ENCODE data around the gene FBN1.

Gene FBN1

DNA sequence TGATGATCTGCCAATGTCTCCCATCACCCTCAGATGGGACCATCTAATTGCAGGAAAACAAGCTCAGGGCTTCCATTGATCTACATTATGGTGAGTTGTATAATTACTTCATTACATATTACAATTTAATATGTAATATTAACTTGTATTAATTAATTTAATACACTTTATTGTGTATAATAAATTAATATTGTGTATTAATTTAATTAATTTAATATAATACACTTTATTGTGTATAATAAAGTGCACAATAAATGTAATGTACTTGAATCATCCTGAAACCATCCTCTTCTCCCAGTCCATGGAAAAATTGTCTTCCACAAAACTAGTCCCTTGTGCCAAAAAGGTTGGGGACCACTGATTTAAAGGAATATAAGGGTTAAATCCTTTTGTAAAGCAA, 123.4 kb downstream of the FBN1 start:
- DNase-seq (ENCODE audit: low read depth in 2 of 2, low spot score in 1 of 2), result no peak

DNA sequence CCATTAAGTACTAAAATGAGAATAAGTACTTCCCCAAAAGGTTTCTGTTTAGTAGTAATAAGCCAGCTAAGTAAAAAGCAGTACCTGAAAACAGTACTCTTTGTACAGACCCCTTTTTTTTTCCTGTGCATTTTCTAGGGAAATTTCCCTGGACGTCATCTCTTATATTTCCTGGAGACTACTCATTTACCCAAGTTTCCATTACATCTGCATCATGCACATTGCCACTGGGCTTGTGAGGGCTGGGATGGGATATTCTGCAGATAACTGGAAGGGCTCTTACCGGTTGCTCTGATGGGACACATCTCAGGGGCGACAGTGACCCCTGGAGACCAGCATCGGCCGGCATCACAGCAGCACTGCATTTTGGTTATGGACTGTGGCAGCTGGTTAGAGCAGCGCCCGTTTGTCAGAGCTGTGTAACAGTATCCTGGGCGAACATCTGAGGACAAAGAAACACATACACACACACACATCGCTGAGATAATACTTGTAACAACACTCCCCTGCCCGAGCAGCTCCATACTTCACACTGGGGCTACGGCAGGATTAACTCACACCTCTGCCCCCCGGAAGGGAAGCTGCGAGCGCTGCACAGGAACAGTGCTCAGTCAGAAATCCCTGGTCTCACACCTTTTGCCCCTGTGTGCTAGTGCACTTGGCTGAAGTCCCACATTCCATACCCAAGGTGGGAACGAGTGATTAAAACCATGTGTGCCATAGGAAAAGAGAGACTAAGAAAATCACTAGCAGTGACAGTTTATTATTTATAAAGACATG, 124.9 kb downstream of the FBN1 start:
- DNase-seq (ENCODE audit: low read depth in 2 of 2, low spot score in 1 of 2), result no peak

DNA sequence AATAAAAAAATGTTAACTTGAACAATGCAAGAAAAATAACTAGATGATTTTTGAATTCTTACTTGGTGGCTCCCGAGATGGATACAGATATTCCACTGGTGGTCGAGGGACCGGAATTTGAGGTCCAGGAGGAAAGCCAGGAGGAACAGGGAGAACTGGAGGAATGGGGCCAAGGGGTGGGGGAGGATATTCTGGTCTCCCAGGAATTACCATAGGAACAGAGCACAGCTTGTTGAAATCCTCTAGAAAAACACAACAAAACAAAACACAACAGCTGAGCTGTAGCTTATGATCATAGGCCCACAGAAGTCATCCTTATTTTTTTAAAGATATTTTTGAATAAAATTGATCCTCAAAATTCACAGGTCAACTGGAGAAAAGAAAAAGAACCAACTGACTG, 129.4 kb downstream of the FBN1 start:
- no peak for DNase-seq (ENCODE audit: low read depth in 2 of 2, low spot score in 1 of 2)

DNA sequence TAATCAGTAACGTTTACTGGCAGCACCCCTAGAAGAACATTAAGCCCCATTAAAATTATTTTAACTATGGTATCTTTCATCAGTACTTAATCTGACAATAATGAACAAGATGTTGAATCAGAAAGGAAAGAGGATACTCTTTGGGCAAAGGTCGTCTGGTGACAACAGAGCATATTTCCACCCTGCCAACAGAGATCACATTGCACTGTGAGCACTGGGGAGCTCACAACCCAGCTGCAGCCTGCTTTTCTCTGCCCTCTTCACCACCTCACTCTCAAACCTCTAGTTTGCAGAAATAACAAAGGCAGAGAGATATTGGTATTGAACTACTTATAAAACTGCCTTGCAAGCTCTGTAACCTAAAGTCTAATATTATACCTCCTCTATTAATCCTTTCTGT, 130.0 kb downstream of the FBN1 start:
- no peak for DNase-seq (ENCODE audit: low read depth in 2 of 2, low spot score in 1 of 2)

DNA sequence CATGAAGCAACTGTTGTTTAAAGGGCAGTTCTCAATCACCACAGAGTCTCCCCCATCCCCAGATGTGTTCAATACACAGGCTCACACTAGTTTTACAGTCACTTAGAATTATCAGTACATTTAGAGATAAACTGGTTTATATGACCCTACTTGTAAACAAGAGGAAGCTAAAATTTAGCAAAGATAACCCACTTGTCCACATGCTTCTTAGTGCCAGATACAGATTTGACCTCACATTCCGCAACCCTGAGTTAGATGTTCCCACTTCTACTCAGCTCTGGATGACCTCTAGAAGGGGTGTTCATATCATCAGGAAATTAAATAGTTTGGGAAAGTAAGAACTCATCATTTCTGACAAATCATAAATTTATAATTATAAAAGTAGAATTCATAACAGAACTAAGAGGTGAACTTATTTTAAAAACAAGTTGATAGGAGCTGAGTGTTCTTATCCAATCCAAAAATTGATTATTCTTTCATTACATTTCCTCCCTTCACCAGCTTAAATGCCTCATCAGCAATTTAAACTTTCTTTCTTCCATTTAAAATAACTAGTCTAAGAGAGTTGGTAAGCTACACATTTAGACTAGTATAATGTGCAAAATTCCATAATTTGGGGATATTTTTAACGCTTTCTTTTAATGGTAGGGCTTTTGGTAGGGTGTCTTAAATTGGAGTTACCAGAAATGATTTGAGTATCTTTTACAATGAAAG, 131.2 kb downstream of the FBN1 start:
- no peak for DNase-seq (ENCODE audit: low read depth in 2 of 2, low spot score in 1 of 2)

DNA sequence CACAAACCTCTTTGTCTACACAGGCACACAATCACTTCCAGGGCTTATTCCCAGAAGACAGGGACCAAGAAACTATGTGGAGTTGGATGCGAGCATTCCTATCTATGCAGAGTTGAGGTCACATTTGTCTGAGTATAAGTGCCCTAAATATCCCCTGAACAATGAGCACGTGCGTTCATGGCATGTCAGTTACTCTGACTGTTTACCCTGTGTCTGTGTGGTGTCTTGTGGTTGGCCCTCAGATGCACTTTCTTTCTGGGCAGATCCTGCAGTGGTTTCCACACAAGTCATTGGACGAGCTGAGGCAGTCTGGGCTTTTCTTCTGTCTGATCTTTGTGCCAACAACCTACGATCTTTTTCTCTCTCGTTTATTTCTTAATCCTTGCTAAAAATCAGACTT, 134.5 kb downstream of the FBN1 start:
- no peak for DNase-seq (ENCODE audit: low read depth in 2 of 2, low spot score in 1 of 2)

DNA sequence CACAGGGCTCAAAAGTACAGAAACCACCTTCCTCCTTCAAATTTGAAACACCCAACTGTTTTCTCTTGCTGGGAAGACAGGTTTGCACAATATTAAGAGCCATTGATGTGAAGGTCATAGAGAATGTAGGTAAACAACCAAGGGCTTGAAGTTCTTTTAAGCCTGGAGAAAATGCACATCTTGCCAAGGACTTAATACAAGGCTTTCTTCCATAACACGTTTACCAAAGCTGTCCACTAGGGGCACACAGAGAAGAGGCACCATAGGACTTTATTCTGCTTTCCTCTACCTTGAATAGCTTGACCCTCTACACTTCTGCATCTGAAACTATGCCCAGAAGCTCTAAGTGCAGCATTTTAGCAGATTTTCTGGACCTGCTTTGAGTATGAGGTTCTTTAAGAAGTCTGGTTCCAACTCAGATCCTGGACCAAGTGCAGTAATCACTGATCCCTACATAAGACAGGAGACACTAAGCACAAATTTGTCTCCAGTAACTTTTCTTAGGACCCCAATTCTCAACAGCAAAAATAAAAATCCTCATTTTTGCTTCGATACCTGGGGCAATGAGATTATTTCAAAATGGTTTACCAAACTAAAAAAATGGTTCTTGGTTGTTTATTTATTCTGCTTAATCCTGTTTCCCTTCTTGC, 138.0 kb downstream of the FBN1 start:
- no peak for DNase-seq (ENCODE audit: low read depth in 2 of 2, low spot score in 1 of 2)

DNA sequence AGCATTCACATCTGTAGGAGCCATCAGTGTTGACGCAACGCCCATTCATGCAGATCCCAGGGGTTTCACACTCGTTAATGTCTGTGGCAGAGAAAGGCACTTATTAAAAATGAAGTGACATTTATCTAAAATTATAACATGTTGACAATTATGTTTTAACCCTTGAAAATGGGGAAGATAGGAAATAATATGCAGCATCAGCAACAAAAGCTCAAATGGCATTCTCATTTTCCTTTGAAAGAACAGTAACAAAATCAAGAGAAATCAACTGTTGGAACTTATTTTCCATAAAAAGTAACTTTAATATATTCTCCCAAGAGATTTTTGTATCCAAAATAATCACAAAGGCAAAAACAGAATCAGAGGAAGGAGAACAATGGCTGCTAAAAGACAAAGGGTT, 140.4 kb downstream of the FBN1 start:
- no peak for DNase-seq (ENCODE audit: low read depth in 2 of 2, low spot score in 1 of 2)

DNA sequence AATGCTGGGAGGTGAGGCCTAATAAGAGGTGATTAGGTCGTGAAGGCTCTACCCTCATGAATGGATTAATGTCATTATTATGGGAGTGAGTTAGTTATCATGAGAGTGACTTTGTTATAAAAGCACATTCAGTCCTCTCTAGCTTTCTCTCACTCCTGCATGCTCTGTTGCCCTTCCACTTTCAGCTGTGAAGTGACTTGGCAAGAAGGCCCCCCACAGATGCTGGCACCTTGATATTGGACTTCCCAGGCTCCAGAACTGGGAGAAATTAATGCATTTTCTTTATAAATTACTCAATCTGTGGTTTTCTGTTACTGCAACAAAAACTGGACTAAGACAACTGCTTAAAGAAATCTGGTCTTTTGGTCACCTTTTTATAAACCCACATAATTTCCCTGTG, 144.3 kb downstream of the FBN1 start:
- DNase-seq (ENCODE audit: low read depth in 2 of 2, low spot score in 1 of 2), result no peak

DNA sequence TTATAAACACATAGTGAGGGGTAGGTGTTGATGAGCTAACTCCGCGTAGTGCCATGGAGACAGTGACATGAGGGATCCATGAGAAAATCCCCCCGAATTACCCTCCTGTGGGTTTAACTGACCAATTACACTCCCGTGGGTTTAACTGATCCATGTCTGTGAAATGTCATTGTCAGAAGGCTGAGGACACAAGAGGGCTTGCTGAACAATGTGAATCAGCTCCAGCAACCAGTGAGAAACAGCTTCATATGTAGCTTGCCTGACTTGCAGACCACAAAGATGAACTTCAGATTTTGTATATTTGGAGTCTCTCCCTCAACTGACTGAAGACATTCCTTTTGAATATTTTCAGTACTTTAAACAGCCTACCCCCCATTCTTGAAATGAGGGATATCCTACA, 144.9 kb downstream of the FBN1 start:
- DNase-seq (ENCODE audit: low read depth in 2 of 2, low spot score in 1 of 2), result no peak

DNA sequence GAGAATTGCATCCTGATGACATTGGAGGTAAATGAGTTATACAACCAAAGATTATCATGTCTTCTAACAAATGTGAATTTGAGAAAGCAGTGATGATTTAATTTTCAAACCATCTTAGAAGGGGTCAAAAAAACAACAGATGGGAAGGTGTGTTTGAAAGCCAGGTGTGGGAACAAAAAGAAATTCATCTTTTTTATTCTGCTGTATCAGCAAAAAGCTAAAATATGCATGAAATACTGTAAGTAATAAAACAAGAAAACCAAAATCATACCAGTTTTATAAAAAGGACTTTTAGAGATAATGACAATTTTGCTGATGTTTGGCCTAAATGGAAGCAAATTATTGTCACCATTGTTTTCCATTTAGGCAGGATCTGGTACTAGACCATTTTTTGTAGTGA, 145.5 kb downstream of the FBN1 start:
- no peak for DNase-seq (ENCODE audit: low read depth in 2 of 2, low spot score in 1 of 2)

DNA sequence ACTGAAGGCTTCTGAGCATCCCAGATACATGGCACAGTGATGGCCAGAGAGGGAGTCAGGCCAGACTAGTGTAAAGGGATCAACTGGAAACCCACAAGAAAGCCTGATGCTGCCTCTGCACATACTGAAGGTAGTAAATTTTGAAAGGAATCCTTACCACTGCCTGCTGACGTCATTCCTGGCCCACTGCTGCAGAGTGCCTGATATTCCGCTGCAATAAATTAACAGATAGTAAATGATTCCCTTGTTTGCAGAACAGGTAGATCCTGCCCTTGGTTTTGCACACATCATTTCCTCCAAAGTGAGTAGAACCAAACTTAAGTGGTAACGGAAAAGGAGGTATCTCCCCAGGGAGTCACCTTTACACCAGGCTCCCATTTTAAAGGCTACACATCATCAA, 146.7 kb downstream of the FBN1 start:
- no peak for DNase-seq (ENCODE audit: low read depth in 2 of 2, low spot score in 1 of 2)

DNA sequence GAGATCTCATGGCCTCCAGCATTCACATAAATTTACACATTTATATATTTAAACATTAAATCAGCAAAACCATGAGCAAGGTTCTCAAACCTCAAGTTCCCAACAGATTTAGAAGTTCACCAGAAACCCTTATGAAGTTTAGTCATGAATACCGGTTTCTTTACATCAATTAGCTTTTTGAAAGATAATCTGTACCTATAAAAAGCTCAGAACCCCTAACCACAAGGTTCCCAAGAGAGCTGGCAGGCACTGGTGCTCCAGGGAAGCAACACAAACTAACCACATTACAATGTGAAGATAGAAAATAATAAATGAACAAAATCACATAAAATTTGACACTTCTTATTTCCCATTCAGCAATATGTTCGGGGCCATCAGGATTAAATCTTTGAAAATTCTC, 150.9 kb downstream of the FBN1 start:
- no peak for DNase-seq (ENCODE audit: low read depth in 2 of 2, low spot score in 1 of 2)

DNA sequence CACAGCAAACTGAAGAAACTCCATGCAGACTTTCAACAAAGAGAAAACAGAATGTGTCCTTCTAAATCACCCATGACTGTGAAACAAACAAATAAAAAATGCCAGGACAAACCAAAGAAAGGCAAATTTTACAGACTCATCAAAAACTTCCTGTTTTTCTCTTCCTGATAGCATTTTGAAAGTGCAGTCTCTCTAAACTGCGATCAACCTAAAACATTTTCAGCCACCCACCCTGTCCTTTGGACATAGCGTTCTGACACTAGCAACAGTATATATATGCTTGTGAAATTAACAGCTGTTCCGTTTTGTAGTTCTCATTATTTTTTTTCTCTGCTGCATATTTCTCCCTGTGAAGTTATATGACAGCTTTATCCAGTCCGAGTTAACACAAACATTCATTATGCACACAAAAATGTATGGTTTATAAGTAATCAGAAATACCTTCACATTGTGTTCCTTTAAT, 151.7 kb downstream of the FBN1 start:
- DNase-seq (ENCODE audit: low read depth in 2 of 2, low spot score in 1 of 2), result no peak

DNA sequence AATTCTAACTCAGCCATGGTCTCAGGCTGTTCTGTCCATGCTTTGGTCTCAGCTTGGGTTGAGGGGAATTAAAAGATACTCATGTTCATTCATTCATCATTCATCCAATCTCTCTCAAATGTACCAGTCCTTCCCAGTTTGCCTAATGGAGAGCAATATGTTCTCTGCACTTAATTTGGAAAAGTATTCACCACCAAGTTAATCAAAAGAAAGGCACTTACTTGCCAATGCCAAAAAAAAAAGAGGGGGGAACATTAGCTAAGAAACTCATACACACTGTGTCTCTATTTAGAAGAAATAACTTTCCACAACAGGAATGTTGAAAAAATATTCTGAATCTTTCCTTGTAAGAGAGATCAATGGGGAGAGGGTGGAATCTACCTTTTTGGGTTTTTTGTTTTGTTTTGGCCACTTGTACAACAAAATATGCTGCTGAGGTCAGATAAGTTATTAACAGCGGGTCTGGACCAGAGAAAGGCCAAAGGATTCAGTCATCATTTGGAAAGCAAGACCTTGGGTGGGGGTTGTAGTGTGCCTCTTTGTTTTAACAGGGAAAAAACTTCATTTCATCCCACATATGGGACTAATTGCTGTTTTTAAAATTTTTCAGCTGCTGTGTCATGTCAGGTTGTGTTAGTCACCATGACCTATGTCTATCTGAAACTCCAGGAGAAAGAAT, 152.3 kb downstream of the FBN1 start:
- no peak for DNase-seq (ENCODE audit: low read depth in 2 of 2, low spot score in 1 of 2)

DNA sequence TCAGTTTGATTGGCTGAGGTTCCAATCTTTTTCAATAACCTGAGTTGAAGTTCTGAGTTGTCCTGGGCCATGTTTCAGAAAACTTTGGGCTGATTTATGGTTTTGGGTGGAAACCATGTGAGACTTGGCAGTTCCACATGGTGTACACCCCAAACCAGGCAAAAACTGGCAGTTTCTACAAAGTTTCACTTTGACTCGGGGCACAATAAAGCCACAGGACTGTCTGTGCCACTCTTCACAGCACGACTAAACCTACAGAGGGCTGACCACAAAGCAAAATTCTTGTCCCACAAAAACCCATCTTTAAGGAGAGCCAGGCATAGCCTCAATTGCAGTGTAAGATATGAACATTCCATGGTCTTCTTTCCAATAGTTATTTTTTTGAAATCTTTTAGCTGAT, 159.3 kb downstream of the FBN1 start:
- DNase-seq (ENCODE audit: low read depth in 2 of 2, low spot score in 1 of 2), result no peak

DNA sequence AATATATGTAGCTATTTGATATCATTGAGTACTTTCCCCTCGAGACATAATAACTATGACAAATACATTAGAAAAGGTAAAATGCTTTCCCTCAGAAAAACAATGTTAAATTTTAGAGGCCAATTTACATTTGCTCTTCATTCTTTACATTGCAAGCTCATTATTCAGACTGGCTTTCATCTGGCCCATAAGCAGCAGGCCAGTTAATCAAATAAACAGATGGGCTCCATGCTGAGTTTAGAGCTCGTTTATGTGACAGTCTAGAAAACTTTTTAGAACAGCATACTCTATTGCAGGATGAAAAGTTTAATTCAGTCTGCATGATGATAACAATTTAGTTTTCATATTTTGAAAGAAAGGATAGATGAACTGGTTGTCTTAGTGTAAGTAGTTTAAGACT, 163.7 kb downstream of the FBN1 start:
- DNase-seq (ENCODE audit: low read depth in 2 of 2, low spot score in 1 of 2), result no peak

DNA sequence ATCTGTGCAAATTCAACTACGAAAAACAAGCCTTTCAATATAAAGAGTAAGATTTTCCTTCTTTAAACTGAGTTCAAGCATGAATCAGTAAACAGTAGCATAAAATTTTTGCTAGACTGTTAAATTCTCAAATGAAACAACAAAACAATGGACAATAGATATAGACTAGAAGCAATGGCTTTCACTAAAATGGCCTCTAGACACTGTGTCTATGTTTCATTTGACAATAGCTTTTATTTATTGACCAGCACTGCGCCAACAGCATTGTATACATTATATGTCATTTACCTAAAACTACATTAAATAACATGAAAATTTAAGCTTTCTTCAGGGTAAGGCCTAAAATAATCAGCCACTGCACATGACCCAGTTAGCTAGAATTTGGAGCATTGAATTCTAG, 165.8 kb downstream of the FBN1 start:
- no peak for DNase-seq (ENCODE audit: low read depth in 2 of 2, low spot score in 1 of 2)

DNA sequence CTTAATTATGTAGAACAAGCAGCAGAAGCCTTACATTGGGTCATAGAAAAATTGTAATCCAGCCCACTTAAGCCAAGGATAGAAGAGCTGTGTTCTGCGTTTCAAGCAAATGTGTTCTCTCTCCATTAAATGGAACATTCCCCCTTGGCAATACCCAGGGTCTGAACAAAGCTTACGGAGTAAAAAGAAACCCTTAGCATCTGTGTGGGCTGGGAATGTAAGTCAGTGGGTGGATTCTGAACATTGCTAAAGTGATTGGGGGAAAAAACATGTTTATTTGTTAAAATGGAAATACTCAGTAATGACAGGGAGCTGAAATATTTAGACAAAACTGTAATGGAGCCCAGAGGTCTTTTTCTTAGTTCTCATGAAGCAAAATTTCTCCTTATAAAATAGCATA, 166.9 kb downstream of the FBN1 start:
- DNase-seq (ENCODE audit: low read depth in 2 of 2, low spot score in 1 of 2), result no peak

DNA sequence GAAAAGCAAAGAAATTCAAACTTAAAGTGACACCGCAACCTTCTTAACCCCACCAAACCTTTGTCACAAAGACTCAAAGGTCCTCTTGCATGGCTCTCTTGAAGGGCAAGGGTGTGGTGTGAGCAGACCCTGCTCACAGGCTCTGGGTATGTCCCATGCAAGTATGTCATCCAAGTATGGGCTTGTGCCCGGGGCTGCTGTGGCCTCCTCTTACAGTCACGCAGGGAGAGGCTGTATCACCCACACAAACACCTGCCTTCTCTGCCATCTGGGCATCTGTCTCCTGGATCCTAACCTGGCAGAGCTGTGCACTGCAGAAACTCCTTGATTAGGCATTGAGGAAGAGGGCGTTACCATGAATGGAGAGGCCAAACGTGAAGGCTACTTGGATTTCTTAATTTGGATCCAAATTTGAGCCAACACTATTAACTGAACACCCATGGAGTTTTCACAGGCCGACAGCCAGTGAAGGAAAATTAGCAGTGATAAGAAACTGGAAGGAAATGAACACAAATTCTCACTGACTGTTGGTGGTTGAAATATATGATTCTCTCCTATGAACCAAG, 167.6 kb downstream of the FBN1 start:
- DNase-seq (ENCODE audit: low read depth in 2 of 2, low spot score in 1 of 2), result no peak

DNA sequence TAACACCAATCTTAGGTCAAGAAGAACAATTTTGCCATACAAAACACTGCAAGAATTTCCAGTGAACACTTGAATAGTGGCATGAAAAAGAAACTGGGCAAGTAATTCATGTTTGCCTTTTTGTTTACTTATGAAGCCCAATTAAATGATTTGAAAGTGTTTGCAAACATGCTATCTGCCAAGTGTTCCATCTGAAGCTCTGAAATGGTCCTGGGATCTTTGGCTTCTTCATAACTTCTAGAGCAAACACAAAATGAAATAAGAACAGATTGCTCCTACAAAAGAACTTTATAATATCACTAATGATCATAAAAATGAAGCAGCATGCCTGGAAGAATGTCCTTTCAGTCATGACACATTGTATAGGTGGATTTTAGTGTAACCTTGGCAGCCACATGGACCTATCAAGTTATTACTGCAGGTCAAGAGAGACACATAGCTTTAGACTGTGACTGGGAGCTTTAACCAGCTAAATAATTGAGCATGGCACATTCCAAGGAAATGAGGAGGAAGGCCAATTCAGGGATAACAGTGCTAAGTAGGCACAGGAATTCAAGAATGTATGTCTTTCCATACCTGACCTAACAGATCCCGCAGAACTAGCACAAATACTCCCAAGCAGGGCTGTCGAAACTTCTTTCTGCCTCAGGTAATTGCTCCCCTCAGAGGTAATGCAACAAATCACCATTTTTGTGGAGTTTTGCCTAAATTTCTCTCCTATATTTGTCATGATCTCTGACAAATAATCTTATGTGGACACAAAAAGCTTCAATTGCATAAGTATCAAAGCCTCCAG, 169.7 kb downstream of the FBN1 start:
- no peak for DNase-seq (ENCODE audit: low read depth in 2 of 2, low spot score in 1 of 2)

Measured in stimulated activated CD8-positive, alpha-beta memory T cell treated with anti-CD3 and anti-CD28 coated beads, Interleukin-4, amount 100 ng/mL, for 1 hour (primary cell).